Heart left ventricle (tissue), 16 donors: ENCODE measurements around the gene EMP1. TPM values are rescaled to one million over a fixed set of nuclear protein-coding genes. Genes with fewer than 3 reads are reported as not detected.

Source experiments
- ATAC-seq, 4 donors: fragments of 200-7000 bp; cut with Tn5 transposase; one replicate each; pipeline ENCODE4 v1.9.1; 2020 to 2022; ENCODE audit warnings: moderate library complexity in 4 of 4, mild to moderate bottlenecking in 3 of 4, moderate number of reproducible peaks in 1 of 4
- DNase-seq, 5 donors: peaks; one replicate each; pipeline ENCODE4 v3.0.0-alpha.2; 2020
- H3K27ac ChIP-seq, 12 donors: fragments of 200-600 bp; sonication (generic) in 4 of 12; one replicate each; pipeline versions ENCODE4 v1.5.0 to v1.8.0; 2016 to 2022; ENCODE audit warnings: mild to moderate bottlenecking in 2 of 12
- H3K27me3 ChIP-seq, 9 donors: fragments of 200-600 bp; sonication (generic) in 2 of 9; one replicate each; pipeline versions ENCODE4 v1.5.1 to v1.8.0; 2016 to 2022; ENCODE audit warnings: mild to moderate bottlenecking in 3 of 9
- H3K36me3 ChIP-seq, 9 donors: fragments of 200-600 bp; sonication (generic) in 2 of 9; one replicate each; pipeline versions ENCODE4 v1.5.0 to v1.8.0; 2018 to 2022; ENCODE audit warnings: mild to moderate bottlenecking in 2 of 9
- H3K4me1 ChIP-seq, 12 donors: fragments of 200-600 bp; sonication (generic) in 4 of 12; one replicate each; pipeline versions ENCODE4 v1.5.0 to v1.8.0; 2016 to 2022; ENCODE audit warnings: mild to moderate bottlenecking in 3 of 12
- H3K4me3 ChIP-seq, 12 donors: fragments of 200-600 bp; sonication (generic) in 4 of 12; one replicate each; pipeline versions ENCODE4 v1.5.0 to v1.8.0; 2017 to 2022; ENCODE audit warnings: mild to moderate bottlenecking in 9 of 12, moderate library complexity in 4 of 12
- H3K9me3 ChIP-seq, 12 donors: fragments of 200-600 bp; sonication (generic) in 4 of 12; one replicate each; pipeline versions ENCODE4 v1.5.0 to v1.8.0; 2016 to 2022; ENCODE audit warnings: mild to moderate bottlenecking in 1 of 12
- POLR2A ChIP-seq, 2 donors: fragments of 450-650 bp; IDR thresholded peaks; one replicate each; pipeline ENCODE4 v1.6.1; 2017; ENCODE audit warnings: antibody characterized with exemption in 2 of 2, mild to moderate bottlenecking in 2 of 2, moderate library complexity in 2 of 2
- WGBS, 4 donors: extraction: QIAGEN DNeasy Blood & Tissue Kit in 2 of 4; methylation state at CpG; one replicate each; pipeline versions ENCODE4 v1.1.5 to v1.1.7; 2013 to 2018; 5-methylcytosine and 5-hydroxymethylcytosine counted together
- intact Hi-C, 10 donors: fragments of 100-400 bp; cut with DNase I; formaldehyde crosslinking; loops; one replicate each; pipeline versions ENCODE4 v1.11.1 to v1.14.2; 2022
- polyA plus RNA-seq, 2 donors: library from polyadenylated mRNA; stranded (reverse); fragments of 200-250 nt; gene quantifications; one replicate each; pipeline ENCODE4 v1.2.3, GENCODE V29; 2013
- total RNA-seq, 9 donors: library from RNA; depleted of rRNA in 2 of 9; stranded (reverse); fragments of >200 nt in 2 of 9; fragmentation: NEBNext Ultra II Directional in 3 of 9; extraction: Animal tissue kit (Norgen Biotek cat#: 25700) in 3 of 9; gene quantifications; one replicate each; pipeline versions ENCODE4 v1.1.0 to v1.2.4, GENCODE V29; 2016 to 2023
- TF ChIP-seq, protein P1 (sequence below), 12 donors: fragments of 200-600 bp; sonication (generic) in 4 of 12; IDR thresholded peaks; one replicate each; pipeline versions ENCODE4 v1.5.0 to v1.8.0; 2018 to 2022; ENCODE audit warnings: antibody characterized with exemption in 12 of 12, mild to moderate bottlenecking in 5 of 12
- donor health status: ischemic (EF 13 %, LVEDD 7.1; RV severe dilation, severe dysfunction).
- donor health status: healthy with polysubstance abuse.
- donor health status: DM: no; HTN: yes; CAD: no.
- donor health status: DM: no; HTN: no; CAD: no.
- donor health status: ischemic (EF 25% LVEDD 6.9; RV normal size, moderate dysfunction).
- donor health status: ischemic (EF 25% LVEDD 5.7; RV mildly dilated, moderate dysfunction).
- donor health status: healthy.
- donor health status: DM: yes; HTN: yes; CAD: no.
- donor health status: ischemic (EF 35%, LVEDD 5.7; RV mildly dilated, moderate dysfunction).
- donor health status: nonischemic (EF 11% LVEDD 7.7; RV severe dilation, severe dysfunction).
- donor health status: DM: yes; HTN: yes; CAD: no.
- donor health status: PGD.
- donor health status: ischemic (EF 29% LVEDD 5.4; RV normal size, mild dysfunction).
- donor health status: nonischemic (EF 23%, LVEDD 6.1; RV moderate dilation, normal function).

The EMP1 gene
- total and polyA plus RNA-seq, 11 donors = 16.4 to 281 (median 101) TPM

GRCh38 chr12:13229504-13229903 lies 33.0 kb downstream of the EMP1 start:
- Histone ChIP-seq H3K36me3 (no peaks in the 10 kb centered on the region), H3K9me3 (peaks cover 0 to 8% (median 0%) of the 10 kb centered on the region in 12 donors), H3K27ac (no peak overlapping the region), H3K27me3 (no peaks in the 10 kb centered on the region), H3K4me3 (no peak overlapping the region), H3K4me1 (peaks cover 0 to 10% (median 0%) of the 10 kb centered on the region in 12 donors)
- DNase-seq (no peak), ATAC-seq (no peak)
- intact Hi-C loops = loop anchor here in 1 of 10 donors (10.0 kb wide), 1 partner anchor 225 kb away; the partner anchor contains the start of gene HEBP1
- TF ChIP-seq, protein P1, sequence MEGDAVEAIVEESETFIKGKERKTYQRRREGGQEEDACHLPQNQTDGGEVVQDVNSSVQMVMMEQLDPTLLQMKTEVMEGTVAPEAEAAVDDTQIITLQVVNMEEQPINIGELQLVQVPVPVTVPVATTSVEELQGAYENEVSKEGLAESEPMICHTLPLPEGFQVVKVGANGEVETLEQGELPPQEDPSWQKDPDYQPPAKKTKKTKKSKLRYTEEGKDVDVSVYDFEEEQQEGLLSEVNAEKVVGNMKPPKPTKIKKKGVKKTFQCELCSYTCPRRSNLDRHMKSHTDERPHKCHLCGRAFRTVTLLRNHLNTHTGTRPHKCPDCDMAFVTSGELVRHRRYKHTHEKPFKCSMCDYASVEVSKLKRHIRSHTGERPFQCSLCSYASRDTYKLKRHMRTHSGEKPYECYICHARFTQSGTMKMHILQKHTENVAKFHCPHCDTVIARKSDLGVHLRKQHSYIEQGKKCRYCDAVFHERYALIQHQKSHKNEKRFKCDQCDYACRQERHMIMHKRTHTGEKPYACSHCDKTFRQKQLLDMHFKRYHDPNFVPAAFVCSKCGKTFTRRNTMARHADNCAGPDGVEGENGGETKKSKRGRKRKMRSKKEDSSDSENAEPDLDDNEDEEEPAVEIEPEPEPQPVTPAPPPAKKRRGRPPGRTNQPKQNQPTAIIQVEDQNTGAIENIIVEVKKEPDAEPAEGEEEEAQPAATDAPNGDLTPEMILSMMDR (IDR thresholded peaks at IDR 0.05) = no peak
- TF ChIP-seq POLR2A (IDR thresholded peaks at IDR 0.05) = no peak
- 54 to 58% (median 55%) methylated on average over 5 of the region's 5 CpGs for WGBS, 4 donors

DNA sequence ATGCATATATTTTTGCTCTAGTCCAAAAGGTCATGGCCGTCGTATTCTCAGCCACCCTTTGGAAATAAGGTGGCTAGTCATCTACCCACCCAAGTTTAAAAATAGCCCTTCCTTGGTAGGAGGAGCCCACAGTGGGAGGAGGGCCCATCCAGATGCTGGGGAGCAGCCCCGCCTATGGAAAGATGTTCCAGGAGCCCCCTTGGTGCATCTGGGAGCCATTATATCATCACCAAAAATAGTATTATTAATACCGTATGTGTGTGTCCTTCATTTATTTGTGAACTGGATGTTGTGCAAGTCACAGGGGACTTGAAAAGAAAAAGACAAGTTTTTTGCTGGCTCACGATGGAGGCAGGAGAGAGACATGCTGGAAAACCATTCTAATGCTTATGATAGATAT lies 34.0 kb downstream of the EMP1 start:
- Histone ChIP-seq H3K36me3 (no peaks in the 10 kb centered on the region), H3K27me3 (no peaks in the 10 kb centered on the region), H3K27ac (no peak overlapping the region), H3K9me3 (peaks cover 0 to 8% (median 0%) of the 10 kb centered on the region in 12 donors), H3K4me3 (no peak overlapping the region), H3K4me1 (peaks cover 0 to 10% (median 0%) of the 10 kb centered on the region in 12 donors)
- intact Hi-C loops = loop anchor here in 6 of 10 donors (5.0 to 10.0 kb wide), 5 partner anchors 206 to 318 kb away; no protein-coding TSS in a partner anchor
- ATAC-seq (peak in 1 of 4 donors; percentile 36), DNase-seq (peak in 1 of 5 donors; percentile 33)
- 46 to 64% (median 56%) methylated on average over 5 of the region's 5 CpGs for WGBS, 4 donors
- no peak for TF ChIP-seq POLR2A (IDR thresholded peaks at IDR 0.05)
- TF ChIP-seq, protein P1 (IDR thresholded peaks at IDR 0.05) = no peak

DNA sequence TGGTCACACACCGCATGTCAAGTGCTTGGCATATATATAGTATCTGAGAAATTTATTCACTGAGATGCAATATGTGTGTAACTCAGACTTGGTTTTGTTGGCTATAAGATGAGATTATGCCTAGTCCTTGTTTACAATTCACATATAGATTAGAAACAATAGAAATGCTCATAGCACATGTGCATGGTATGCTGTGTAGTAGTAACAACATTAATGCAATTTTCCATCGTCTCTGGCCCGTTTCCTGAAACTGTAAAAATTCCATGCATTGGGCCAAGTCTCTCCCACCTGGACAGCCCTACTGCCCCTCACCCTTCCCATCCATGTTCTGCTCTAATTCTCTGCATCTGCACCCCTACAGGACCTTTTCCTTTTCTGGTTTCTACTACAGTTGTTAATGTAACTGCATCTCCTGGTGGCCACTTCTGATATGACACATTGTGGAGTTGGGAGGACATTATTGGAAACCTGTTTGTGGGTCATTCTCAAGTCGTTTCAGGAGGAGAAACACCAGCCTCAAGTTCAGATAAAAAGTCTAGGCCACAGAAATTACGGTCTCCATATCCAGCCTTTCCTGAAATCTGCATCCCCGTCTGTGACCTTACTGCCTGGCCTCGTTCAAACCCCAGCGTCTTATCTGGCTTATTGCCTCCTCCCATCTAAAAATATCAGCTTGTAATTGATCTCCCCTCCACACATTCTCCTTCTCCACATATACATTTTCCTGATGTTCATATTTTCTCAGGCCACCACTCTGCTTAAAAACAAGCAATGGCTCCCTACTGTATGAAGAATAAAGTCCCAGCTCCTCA lies 37.5 kb downstream of the EMP1 start:
- intact Hi-C loops = loop anchor here in 8 of 10 donors (2.0 to 10.0 kb wide), 7 partner anchors 209 to 322 kb away; no protein-coding TSS in a partner anchor
- H3K4me3 ChIP-seq = no peak overlapping the region
- no peaks in the 10 kb centered on the region for H3K27me3 ChIP-seq
- no peak overlapping the region for H3K27ac ChIP-seq
- H3K9me3 ChIP-seq = peaks cover 0 to 8% (median 0%) of the 10 kb centered on the region in 12 donors
- DNase-seq = peak in 3 of 5 donors; percentile 35 to 40 (median 36)
- no peaks in the 10 kb centered on the region for H3K36me3 ChIP-seq
- peaks cover 0 to 10% (median 0%) of the 10 kb centered on the region in 12 donors for H3K4me1 ChIP-seq
- TF ChIP-seq POLR2A (IDR thresholded peaks at IDR 0.05) = no peak
- TF ChIP-seq, protein P1 (IDR thresholded peaks at IDR 0.05) = peak; percentile 61 to 85 (median 78)
- peak in 3 of 4 donors; percentile 54 to 70 (median 64) for ATAC-seq
- WGBS, 4 donors = 61 to 68% (median 66%) methylated on average over 8 of the region's 8 CpGs

- WGBS, 4 donors = 77 to 86% (median 80%) methylated on average over 7 of the region's 7 CpGs
- ATAC-seq (no peak), DNase-seq (no peak)
- no peak overlapping the region for H3K27ac ChIP-seq
- H3K9me3 ChIP-seq = no peaks in the 10 kb centered on the region
- H3K27me3 ChIP-seq = no peaks in the 10 kb centered on the region
- intact Hi-C loops = loop anchor here in 3 of 10 donors (5.0 to 10.0 kb wide), 3 partner anchors 213 to 321 kb away; no protein-coding TSS in a partner anchor
- no peaks in the 10 kb centered on the region for H3K36me3 ChIP-seq
- TF ChIP-seq POLR2A (IDR thresholded peaks at IDR 0.05) = no peak
- TF ChIP-seq, protein P1 (IDR thresholded peaks at IDR 0.05) = no peak
- H3K4me3 ChIP-seq = no peak overlapping the region
- no peaks in the 10 kb centered on the region for H3K4me1 ChIP-seq
These were observed 41.7 kb downstream of the EMP1 start for GRCh38 chr12:13238204-13238603.
